ENCODE measurements around the gene TRHDE. TPM values are rescaled to one million over a fixed set of nuclear protein-coding genes. Genes with fewer than 3 reads are reported as not detected.
A peak's percentile ranks its signal among the peaks of the same experiment; 100 is the strongest.

The TRHDE gene
- total and polyA plus RNA-seq, 5 donors = 0.57 to 7.0 (median 3.8) TPM

DNA sequence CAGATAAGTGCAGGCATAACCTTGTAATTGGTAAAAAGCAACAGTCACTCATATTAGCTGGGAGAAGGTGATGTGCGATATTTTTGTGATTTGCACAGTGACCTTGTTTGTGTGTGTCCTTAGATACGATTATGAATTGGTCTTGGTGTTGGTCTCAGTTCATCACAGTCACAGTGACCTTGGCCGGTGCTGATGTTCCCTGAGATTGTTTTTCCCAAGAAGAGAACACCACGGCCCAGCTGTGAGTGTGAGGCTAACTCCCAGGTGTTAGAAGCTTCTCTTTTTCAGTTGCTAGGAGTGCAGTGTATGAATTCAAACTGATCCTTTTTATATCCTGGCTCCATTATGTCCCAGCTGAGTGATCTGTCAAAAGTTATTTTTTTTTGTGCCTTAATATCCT lies 46.2 kb downstream of the TRHDE start:
- intact Hi-C loops (cut with DNase I) = no loop called here
- Histone ChIP-seq H3K4me3 (ENCODE audit: low read length) (no peak overlapping the region), H3K9me3 (ENCODE audit: control insufficient read depth, low read length) (no peaks in the 10 kb centered on the region), H3K27me3 (ENCODE audit: control insufficient read depth, insufficient read depth) (no peaks in the 10 kb centered on the region), H3K27ac (ENCODE audit: low read length) (no peak overlapping the region), H3K4me1 (ENCODE audit: control insufficient read depth, insufficient read depth, low read length) (no peaks in the 10 kb centered on the region)
- WGBS = 83% methylated on average over 4 of the region's 4 CpGs
- no peak for ATAC-seq
- no peak for DNase-seq

DNA sequence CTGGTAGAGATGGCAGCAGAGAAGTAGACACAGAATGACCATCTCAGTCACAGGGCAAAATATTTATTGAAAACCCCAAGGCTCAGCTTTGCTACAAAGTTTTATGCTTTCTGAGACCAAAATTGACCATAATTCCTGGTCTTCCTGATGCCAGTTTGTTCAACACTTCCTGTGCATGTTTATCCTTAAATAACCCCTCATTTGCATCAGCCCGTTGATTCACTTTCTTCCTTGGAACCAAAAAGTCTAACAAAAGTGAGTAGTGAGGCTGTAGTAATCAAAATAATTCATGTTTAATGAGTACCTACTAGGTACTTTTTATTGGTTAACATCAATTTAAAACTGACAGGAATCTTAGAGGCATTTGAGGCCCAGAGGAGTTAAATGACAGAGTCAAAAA lies 51.7 kb downstream of the TRHDE start:
- ATAC-seq (no peak), DNase-seq (no peak)
- Histone ChIP-seq H3K27me3 (ENCODE audit: control insufficient read depth, insufficient read depth) (no peaks in the 10 kb centered on the region), H3K4me3 (ENCODE audit: low read length) (no peak overlapping the region), H3K27ac (ENCODE audit: low read length) (no peak overlapping the region), H3K9me3 (ENCODE audit: control insufficient read depth, low read length) (no peaks in the 10 kb centered on the region), H3K4me1 (ENCODE audit: control insufficient read depth, insufficient read depth, low read length) (no peaks in the 10 kb centered on the region)
- intact Hi-C loops (cut with DNase I) = no loop called here
- 57% methylated on average over 1 of the region's 1 CpG for WGBS

DNA sequence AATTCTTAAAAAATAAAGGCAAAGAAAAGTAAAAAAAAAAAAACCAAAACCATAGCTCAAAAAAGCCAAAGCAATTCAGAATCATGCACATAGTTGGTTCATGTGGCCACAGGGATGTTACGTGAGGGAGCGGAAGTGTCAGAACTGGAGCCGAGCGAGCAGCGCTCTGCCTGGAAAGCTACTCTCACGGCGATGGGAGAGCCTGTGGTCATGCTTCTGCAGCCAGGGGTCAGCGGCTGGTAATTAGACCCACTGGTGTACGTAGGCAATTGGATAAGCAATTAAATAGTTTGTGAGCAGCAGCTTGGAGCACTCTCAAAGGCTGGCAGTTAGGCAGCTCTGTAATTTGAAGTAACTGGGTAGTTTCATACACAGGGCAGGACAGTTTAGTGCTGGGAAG lies 58.1 kb downstream of the TRHDE start:
- ATAC-seq = no peak
- no peak overlapping the region for H3K4me3 ChIP-seq (ENCODE audit: low read length)
- intact Hi-C loops (cut with DNase I) = no loop called here
- no peaks in the 10 kb centered on the region for H3K27me3 ChIP-seq (ENCODE audit: control insufficient read depth, insufficient read depth)
- no peaks in the 10 kb centered on the region for H3K9me3 ChIP-seq (ENCODE audit: control insufficient read depth, low read length)
- 57% methylated on average over 9 of the region's 9 CpGs for WGBS
- H3K4me1 ChIP-seq (ENCODE audit: control insufficient read depth, insufficient read depth, low read length) = no peaks in the 10 kb centered on the region
- no peak for DNase-seq
- no peak overlapping the region for H3K27ac ChIP-seq (ENCODE audit: low read length)

DNA sequence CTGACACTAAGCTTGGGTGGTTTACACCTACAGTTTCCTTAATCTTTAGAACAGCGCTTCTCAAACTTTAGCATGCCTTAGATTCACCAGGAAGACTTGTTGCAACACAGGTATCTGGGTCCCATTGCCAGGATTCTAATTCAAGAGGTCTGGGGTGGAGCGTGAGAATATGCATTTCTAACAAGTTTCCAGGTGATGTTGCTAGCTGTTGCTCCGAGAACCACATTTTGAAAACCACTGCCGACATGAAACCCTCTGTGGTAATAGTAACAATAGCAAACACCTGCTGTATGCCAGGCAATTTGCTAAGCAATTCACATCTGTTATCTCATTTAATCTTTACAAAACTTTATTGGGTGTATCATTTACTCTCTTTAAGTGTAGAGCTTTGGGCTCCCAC lies 58.6 kb downstream of the TRHDE start:
- H3K27me3 ChIP-seq (ENCODE audit: control insufficient read depth, insufficient read depth) = no peaks in the 10 kb centered on the region
- DNase-seq = no peak
- no peaks in the 10 kb centered on the region for H3K9me3 ChIP-seq (ENCODE audit: control insufficient read depth, low read length)
- intact Hi-C loops (cut with DNase I) = no loop called here
- no peak overlapping the region for H3K4me3 ChIP-seq (ENCODE audit: low read length)
- no peaks in the 10 kb centered on the region for H3K4me1 ChIP-seq (ENCODE audit: control insufficient read depth, insufficient read depth, low read length)
- no peak for ATAC-seq
- 90% methylated on average over 4 of the region's 4 CpGs for WGBS
- no peak overlapping the region for H3K27ac ChIP-seq (ENCODE audit: low read length)

DNA sequence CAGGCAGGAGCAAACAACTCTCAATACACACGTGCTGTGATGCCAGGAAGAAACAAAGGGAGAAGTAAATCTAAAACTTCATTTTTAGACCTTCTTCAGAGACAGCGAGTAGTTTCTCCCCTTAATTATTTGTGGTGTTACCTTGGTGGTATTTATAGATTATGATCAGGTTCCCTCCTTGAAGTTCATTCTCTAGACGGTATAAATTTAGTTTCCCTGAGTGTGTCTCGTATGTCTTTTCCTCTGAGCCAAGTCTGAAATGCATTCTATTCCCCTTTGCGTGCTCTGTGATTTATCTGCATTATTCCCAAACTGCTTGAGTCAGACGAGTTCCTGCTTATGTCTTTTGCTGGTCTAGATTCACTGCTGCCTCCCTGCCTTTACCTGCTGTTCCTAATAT lies 65.2 kb downstream of the TRHDE start:
- H3K4me1 ChIP-seq (ENCODE audit: control insufficient read depth, insufficient read depth, low read length) = no peaks in the 10 kb centered on the region
- ATAC-seq = no peak
- intact Hi-C loops (cut with DNase I) = no loop called here

DNA sequence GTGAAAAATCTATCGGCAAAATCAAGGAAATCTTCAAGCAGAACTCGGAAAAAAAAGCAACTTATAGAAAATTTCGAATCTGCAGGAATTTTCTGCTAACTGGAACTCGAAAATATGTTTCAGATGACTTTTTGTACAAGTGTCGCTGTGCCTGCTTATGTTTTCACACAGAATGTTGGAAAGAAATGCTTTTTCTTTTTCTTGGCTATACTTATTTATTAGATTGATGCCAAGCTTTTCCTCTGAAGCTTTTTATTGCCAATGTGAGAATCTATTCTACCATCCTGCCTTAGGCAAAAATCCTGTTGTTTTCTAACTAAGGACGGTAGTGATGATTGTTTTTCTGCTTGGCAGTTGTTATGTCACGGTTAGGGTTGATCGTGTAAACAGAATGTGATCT lies 65.8 kb downstream of the TRHDE start:
- intact Hi-C loops (cut with DNase I) = no loop called here

More for the DNA sequence above, 65.2 kb downstream of the TRHDE start:
- no peak for DNase-seq
- Histone ChIP-seq H3K9me3 (ENCODE audit: control insufficient read depth, low read length) (no peaks in the 10 kb centered on the region), H3K27ac (ENCODE audit: low read length) (no peak overlapping the region), H3K4me3 (ENCODE audit: low read length) (no peak overlapping the region), H3K27me3 (ENCODE audit: control insufficient read depth, insufficient read depth) (no peaks in the 10 kb centered on the region)
- 51% methylated on average over 6 of the region's 6 CpGs for WGBS

DNA sequence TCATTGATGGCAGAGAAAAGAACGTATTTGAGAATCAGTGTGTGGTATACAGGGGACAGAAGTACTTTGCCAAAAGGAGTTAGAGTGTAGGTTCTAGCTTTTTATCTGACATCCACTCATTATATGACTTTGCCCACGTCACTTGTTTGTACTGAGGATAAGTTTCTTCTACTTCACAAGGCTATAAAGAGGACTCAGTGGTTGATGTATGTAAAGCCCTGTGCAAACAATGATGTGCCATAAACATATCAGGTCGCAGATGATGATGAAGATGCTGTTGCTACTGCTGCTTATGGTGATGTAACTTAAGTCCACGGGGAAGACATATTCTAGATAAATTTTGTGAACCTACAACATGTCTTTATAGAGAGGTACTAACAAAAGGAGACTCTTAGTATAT lies 66.3 kb downstream of the TRHDE start:
- intact Hi-C loops (cut with DNase I) = no loop called here
- no peaks in the 10 kb centered on the region for H3K9me3 ChIP-seq (ENCODE audit: control insufficient read depth, low read length)
- DNase-seq (no peak), ATAC-seq (no peak)
- H3K4me3 ChIP-seq (ENCODE audit: low read length) = no peak overlapping the region
- 74% methylated on average over 4 of the region's 4 CpGs for WGBS
- no peak overlapping the region for H3K27ac ChIP-seq (ENCODE audit: low read length)
- H3K4me1 ChIP-seq (ENCODE audit: control insufficient read depth, insufficient read depth, low read length) = no peaks in the 10 kb centered on the region
- H3K27me3 ChIP-seq (ENCODE audit: control insufficient read depth, insufficient read depth) = no peaks in the 10 kb centered on the region

More for the DNA sequence above, 65.8 kb downstream of the TRHDE start:
- Histone ChIP-seq H3K4me1 (ENCODE audit: control insufficient read depth, insufficient read depth, low read length) (no peaks in the 10 kb centered on the region), H3K27me3 (ENCODE audit: control insufficient read depth, insufficient read depth) (no peaks in the 10 kb centered on the region), H3K4me3 (ENCODE audit: low read length) (no peak overlapping the region), H3K9me3 (ENCODE audit: control insufficient read depth, low read length) (no peaks in the 10 kb centered on the region), H3K27ac (ENCODE audit: low read length) (no peak overlapping the region)
- ATAC-seq = no peak
- WGBS = 79% methylated on average over 8 of the region's 8 CpGs
- DNase-seq = no peak

DNA sequence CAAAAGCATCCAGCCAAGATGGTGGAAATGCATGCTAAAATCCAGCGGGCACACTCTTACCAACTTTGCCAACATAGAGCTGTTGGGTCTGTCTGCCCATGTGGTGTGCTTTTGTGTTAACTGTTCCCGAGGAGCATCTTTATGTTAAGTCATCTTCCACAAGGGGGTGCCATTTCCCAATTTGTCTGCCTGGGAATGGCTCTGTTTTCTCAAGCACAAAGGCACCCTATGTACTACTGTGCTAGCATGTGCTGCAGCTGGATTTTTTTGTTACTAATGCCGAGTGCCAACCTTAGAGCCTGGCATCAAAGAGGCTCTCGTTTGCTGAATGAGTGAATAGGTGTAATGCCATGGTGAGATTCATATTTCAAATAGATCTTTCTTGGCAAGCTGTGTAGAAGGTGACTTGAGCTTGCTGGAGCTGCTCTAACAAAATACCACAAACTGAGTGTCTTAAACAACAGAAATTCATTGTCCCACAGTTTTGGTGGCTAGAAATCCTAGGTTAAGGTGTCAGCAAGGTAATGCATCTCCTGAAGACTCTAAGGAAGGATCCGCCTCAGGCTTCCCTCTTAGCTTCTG lies 74.3 kb downstream of the TRHDE start:
- DNase-seq = peak in 1 of 3 donors; percentile 17
- intact Hi-C loops (cut with DNase I) = no loop called here
- H3K4me1 ChIP-seq (ENCODE audit: control insufficient read depth, insufficient read depth, low read length) = no peaks in the 10 kb centered on the region

DNA sequence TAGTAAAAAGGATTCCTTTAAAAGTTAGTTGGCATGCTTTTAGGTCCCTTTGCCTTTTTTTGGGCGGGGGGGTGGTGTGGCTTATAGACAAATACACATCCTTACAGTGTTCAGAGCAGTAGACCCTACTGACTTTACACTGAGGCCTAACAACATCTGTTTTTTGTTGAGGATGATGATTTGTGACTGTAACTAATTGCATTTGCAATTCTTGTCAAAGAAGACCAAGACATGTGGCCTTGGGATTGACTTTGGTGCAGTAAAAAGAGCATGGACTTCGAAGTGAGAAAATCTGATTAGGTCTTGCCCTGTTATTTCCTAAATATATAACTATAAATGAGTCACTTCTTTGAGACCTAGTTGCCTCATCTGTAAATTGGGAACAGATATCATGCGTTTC lies 77.3 kb downstream of the TRHDE start:
- ATAC-seq = no peak

More for the DNA sequence above, 74.3 kb downstream of the TRHDE start:
- Histone ChIP-seq H3K4me3 (ENCODE audit: low read length) (no peak overlapping the region), H3K9me3 (ENCODE audit: control insufficient read depth, low read length) (no peaks in the 10 kb centered on the region), H3K27ac (ENCODE audit: low read length) (no peak overlapping the region), H3K27me3 (ENCODE audit: control insufficient read depth, insufficient read depth) (no peaks in the 10 kb centered on the region)
- 28% methylated on average over 5 of the region's 5 CpGs for WGBS
- ATAC-seq = peak; percentile 79 to 85

DNA sequence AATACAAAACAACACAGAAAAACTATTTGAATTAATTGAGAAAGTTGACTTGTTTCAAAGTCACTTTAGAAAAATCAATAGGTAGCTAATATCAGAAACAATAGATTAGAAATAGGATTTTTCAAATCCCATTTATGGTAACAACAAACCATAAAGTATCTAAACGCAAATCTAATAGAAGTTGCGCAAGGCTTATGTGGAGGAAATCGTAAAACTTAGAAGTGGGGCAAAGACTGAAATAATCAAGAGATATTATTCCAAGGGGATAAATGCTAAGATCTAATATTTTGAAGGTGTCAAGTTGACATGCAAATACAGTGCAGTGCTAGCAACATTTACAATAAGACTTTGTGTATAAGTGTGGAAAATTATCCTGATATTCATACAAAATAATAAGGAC lies 87.2 kb downstream of the TRHDE start:
- Histone ChIP-seq H3K27me3 (ENCODE audit: control insufficient read depth, insufficient read depth) (no peaks in the 10 kb centered on the region), H3K4me1 (ENCODE audit: control insufficient read depth, insufficient read depth, low read length) (no peaks in the 10 kb centered on the region), H3K27ac (ENCODE audit: low read length) (no peak overlapping the region), H3K9me3 (ENCODE audit: control insufficient read depth, low read length) (no peaks in the 10 kb centered on the region), H3K4me3 (ENCODE audit: low read length) (no peak overlapping the region)
- intact Hi-C loops (cut with DNase I) = no loop called here
- ATAC-seq (no peak), DNase-seq (no peak)
- WGBS = 91% methylated on average over 3 of the region's 3 CpGs

More for the DNA sequence above, 77.3 kb downstream of the TRHDE start:
- WGBS = 60% methylated on average over 3 of the region's 3 CpGs
- intact Hi-C loops (cut with DNase I) = no loop called here
- no peak for DNase-seq
- Histone ChIP-seq H3K27me3 (ENCODE audit: control insufficient read depth, insufficient read depth) (no peaks in the 10 kb centered on the region), H3K4me3 (ENCODE audit: low read length) (no peak overlapping the region), H3K4me1 (ENCODE audit: control insufficient read depth, insufficient read depth, low read length) (no peaks in the 10 kb centered on the region), H3K9me3 (ENCODE audit: control insufficient read depth, low read length) (no peaks in the 10 kb centered on the region), H3K27ac (ENCODE audit: low read length) (no peak overlapping the region)

DNA sequence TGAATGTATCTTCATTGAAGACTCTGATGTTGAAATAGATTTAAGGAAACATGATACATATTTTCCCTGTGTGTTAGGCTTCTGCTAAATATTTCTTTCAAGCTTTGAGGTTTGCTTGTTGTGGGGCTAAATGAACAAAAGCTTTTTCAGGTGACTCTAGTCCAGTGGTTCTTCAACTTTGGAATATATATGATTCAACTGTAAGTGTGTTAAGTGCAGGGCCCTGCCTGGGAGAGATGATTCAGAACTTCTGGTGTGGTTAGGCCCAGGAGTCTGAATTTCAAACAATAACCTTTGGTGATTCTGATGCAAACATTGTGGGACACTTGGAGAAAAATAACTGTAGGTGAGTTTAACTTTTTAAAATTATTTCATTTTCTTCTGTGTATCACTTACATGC lies 93.0 kb downstream of the TRHDE start:
- H3K4me3 ChIP-seq (ENCODE audit: low read length) = no peak overlapping the region
- H3K9me3 ChIP-seq (ENCODE audit: control insufficient read depth, low read length) = no peaks in the 10 kb centered on the region
- intact Hi-C loops (cut with DNase I) = no loop called here
- DNase-seq (no peak), ATAC-seq (no peak)
- no peak overlapping the region for H3K27ac ChIP-seq (ENCODE audit: low read length)
- no peaks in the 10 kb centered on the region for H3K27me3 ChIP-seq (ENCODE audit: control insufficient read depth, insufficient read depth)
- H3K4me1 ChIP-seq (ENCODE audit: control insufficient read depth, insufficient read depth, low read length) = no peaks in the 10 kb centered on the region

DNA sequence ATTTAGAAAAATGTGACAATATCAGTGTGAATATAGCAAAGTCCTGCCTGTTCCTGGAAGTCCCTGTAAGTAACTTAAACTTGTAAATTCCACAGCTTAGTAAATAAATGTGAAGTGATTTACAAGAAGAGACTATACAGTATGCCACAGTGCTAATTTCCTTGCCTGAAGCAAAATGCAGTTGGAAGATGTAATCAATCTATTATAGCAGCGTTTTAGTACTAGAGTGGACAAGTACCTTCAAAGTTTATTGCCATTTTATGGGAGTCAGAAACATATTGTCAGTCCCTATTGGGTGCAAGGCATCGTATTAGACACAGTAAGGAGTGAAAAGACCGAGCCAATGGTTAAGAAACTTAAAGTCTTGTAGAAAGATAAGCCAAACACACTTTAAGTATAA lies 94.1 kb downstream of the TRHDE start:
- Histone ChIP-seq H3K4me3 (ENCODE audit: low read length) (no peak overlapping the region), H3K27me3 (ENCODE audit: control insufficient read depth, insufficient read depth) (no peaks in the 10 kb centered on the region), H3K27ac (ENCODE audit: low read length) (no peak overlapping the region), H3K4me1 (ENCODE audit: control insufficient read depth, insufficient read depth, low read length) (no peaks in the 10 kb centered on the region), H3K9me3 (ENCODE audit: control insufficient read depth, low read length) (no peaks in the 10 kb centered on the region)
- ATAC-seq = no peak
- WGBS = 73% methylated on average over 3 of the region's 3 CpGs
- intact Hi-C loops (cut with DNase I) = no loop called here
- DNase-seq = no peak
